GM12874 (cell line): ENCODE data around the gene MAST2.

Experiments
- CTCF ChIP-seq: IDR thresholded peaks from 2 replicates; pipeline ENCODE4 v1.5.1; 2011; ENCODE audit warnings: low read depth, mild to moderate bottlenecking, control low read depth, low read length, moderate library complexity; ENCODE audit not compliant: insufficient read depth

MAST2 gene

GRCh38 chr1:45864167-45865106 lies 61.0 kb downstream of the MAST2 start:
- no peak for TF ChIP-seq CTCF

- no peak for TF ChIP-seq CTCF
These were observed 64.4 kb downstream of the MAST2 start for GRCh38 chr1:45867697-45868348.

GRCh38 chr1:45868861-45869260 lies 65.4 kb downstream of the MAST2 start:
- TF ChIP-seq CTCF: no peak

GRCh38 chr1:45870500-45870899 lies 67.1 kb downstream of the MAST2 start:
- no peak for TF ChIP-seq CTCF

GRCh38 chr1:45876000-45876617 lies 72.7 kb downstream of the MAST2 start:
- TF ChIP-seq CTCF: no peak

- TF ChIP-seq CTCF: no peak
These were observed 73.9 kb downstream of the MAST2 start for GRCh38 chr1:45877264-45877663.
